SU-DHL-6 (cell line): ENCODE results near the gene PPP2R2D.

ENCODE experiments used
- EZH2phosphoT487 ChIP-seq: fragments of 200-600 bp; sonication (generic), shearing (Covaris generic); conservative IDR thresholded peaks from 2 replicates; pipeline ENCODE4 v1.6.1; 2018; ENCODE audit warnings: mild to moderate bottlenecking, antibody characterized with exemption, low read length, moderate library complexity, mixed read lengths
- TF ChIP-seq, protein P1 (sequence below): fragments of 200-600 bp; sonication (generic); IDR thresholded peaks from one replicate; pipeline ENCODE4 v1.5.1; 2017; ENCODE audit warnings: antibody characterized with exemption, mild to moderate bottlenecking, low read length, moderate library complexity; ENCODE audit not compliant: insufficient read depth, poor library complexity, severe bottlenecking

DNA sequence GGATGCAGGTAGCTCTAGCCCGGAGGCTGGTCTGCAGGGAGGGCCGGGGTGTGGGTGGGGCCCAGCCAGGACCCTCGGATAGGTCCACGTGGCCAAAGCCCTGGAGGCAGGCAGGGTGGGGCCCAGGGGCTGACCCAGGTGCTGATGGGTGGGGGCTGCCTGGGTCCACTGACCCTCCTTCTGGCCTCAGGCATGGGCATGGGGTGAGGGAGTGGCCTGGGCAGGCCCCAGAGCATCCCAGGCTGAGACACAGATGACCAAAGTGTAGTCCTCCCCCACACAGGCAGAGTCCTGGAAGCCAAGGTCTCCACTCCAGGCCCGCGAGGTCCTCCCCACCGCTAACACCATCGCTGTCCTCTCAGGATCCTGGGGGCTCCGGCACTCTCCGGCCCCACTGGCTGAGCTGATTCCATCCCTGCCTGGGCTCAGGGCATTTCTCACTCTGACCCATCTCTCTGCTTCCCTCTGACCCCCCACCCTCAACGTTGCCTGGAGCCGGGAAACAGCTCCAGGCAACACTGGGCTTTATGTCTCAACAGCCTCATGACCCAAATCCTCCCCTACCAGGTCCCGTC, 20.7 kb upstream of the PPP2R2D start:
- TF ChIP-seq, protein P1, sequence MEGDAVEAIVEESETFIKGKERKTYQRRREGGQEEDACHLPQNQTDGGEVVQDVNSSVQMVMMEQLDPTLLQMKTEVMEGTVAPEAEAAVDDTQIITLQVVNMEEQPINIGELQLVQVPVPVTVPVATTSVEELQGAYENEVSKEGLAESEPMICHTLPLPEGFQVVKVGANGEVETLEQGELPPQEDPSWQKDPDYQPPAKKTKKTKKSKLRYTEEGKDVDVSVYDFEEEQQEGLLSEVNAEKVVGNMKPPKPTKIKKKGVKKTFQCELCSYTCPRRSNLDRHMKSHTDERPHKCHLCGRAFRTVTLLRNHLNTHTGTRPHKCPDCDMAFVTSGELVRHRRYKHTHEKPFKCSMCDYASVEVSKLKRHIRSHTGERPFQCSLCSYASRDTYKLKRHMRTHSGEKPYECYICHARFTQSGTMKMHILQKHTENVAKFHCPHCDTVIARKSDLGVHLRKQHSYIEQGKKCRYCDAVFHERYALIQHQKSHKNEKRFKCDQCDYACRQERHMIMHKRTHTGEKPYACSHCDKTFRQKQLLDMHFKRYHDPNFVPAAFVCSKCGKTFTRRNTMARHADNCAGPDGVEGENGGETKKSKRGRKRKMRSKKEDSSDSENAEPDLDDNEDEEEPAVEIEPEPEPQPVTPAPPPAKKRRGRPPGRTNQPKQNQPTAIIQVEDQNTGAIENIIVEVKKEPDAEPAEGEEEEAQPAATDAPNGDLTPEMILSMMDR: no peak
- no peak for TF ChIP-seq EZH2phosphoT487
